ENCODE data around the gene HPSE2.

The HPSE2 gene

DNA sequence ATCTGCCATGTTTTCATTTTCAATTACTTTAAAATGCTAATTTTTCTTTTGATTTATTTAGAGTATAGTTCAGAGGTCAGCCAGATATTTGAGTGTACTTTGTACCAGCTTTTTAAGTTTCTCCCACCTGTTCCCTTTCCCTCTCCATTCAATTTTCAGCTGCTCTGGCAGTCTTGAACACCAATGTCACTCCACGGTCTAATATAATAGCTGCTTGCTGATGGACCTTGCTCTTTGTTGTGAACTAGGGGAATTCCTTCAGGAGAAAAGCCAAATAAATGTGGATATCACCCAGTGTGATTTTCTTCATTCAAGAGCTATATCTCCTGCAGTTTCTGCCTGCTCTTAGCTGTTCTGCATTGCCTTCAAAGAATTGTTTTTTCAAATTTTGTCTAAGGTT is 785.0 kb downstream of the HPSE2 start:
- no peak for DNase-seq

GRCh38 chr10:98449287-98449686 is 786.4 kb downstream of the HPSE2 start:
- no peak for DNase-seq

DNA sequence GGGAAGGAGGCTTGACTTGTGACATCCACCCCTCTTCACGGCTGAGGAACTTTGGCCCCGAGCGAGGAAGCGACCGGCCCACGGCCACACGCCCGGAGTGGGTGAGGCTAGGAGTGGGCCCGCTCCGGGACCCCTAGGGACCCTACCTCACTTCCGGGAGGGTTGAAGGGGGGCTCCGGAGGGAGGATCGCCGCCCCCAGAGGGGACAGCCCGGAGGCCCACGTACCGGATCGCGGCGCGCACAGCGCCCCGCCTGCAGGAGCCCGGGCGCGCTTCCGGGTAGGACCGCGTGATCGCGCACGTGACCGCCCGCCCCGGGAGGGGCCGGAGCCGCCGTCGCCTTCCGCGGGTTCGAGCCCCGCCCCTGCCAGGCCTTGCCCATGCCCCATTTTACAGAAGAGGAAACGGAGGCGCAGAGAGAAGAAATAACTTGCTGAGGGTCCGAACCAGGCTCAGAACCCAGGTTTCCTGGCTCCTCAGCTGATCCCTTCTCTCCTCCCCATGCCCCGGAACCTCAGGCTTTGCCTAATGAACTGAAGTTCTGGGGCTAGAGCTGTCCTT is 788.9 kb downstream of the HPSE2 start, which contains the start of gene HPS1:
HPS1 (minus strand) TSS at position 275 of the 561 bp plus-strand sequence. CDS start 3,695 bp downstream, outside the sequence.
- peak; percentile 0 for DNase-seq

DNA sequence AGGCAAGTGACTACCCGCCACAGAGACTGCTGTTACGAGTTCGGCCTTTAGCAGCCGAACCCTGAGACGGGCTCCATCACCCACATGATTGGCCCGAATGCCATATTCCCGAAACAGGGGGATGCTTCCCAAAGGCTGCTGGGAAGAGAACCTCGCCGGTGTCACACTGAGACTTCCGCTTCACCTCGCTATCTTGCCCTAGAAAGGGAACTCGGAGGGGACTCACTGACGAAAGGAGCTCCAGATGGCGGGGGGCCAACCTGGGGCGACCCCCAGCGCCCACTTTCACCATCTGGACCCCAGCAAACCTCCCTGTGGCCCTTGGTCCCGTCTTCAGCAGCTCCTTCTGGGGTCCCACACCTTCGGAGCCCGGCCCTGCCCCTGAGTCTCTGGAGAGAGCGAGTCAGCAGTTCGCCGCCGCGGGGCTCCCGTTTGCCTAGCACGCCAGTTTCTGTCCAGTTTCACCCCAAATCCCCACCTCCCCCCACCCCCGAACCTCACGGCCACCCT is 789.4 kb downstream of the HPSE2 start:
- DNase-seq = no peak

GRCh38 chr10:98445200-98445812 is 790.3 kb downstream of the HPSE2 start:
- DNase-seq = no peak

DNA sequence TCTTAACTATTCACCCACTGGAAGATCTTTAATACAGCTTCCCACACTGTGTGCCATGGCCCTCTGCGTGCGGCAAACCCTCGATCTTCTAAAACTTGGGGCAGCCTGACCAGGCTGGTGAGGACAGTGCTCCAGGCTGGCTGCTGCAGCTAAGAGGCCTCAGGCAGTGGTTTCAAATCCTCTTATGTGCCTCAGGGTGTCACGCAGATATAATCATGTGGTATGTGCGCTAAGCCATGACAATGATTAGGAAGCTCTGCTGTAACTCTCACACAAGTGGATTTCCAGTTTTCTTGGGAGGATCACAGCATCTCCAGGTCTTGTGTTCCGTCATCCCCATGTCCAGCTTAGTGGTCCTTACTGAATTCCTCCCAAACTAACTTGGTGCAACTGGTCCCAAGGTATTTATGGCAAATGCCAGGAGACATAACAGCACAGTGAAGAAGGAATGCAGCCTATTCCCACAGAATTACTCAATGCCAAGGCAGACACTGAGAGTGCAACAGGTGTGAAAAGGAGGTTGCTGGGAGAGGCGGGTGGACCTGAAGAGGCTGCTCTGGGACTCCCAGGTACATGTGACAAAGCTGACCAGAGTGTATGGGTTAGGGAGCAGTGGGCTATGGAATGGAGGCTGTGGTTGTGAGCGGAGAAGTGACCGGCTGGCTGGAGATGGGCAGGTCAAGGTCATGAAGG is 791.2 kb downstream of the HPSE2 start:
- DNase-seq = no peak

GRCh38 chr10:98438715-98439114 is 796.9 kb downstream of the HPSE2 start:
- DNase-seq = no peak

DNA sequence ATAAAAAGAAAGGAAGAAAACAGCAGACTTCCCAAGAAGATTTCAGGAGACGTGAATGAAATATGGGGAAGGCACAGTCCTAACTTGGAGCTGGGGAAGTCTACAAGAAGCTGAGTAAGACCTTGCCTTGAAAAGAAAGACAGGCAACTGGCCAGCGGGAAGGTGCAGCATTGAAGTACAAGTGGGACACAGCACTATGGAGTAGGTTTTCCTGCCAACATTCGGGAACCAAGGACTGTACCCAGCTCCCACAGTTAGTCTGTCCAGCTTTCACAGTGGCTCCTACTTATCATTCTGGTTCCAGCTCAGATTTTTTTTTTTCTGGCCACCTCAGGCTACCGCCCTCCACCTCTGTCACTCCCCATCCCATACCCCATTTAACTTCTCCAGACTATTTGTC is 798.9 kb downstream of the HPSE2 start:
- DNase-seq = no peak

GRCh38 chr10:98435178-98435577 is 800.5 kb downstream of the HPSE2 start:
- no peak for DNase-seq

GRCh38 chr10:98433881-98434732 is 801.5 kb downstream of the HPSE2 start:
- no peak for DNase-seq

DNA sequence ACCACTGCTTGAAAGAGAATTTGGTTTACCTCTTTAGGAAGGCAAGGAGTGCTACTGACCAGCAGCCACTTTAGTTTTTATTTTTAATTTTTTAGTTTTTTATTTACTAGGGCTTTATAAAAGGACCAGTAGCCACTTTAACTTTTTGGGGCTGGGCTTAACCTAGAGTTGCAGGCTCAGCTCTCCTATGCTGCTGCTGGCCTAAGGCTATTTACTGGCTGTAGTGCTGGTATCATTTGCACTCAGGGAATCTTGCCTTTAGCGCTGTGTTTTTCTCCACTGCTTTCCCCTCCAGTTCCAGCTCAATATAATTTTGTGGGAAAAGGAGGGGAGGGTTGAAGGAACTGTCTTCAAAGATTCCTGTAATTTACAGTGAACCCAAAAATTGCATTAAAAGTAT is 802.3 kb downstream of the HPSE2 start:
- no peak for DNase-seq

- no peak for DNase-seq
These were observed 803.3 kb downstream of the HPSE2 start for GRCh38 chr10:98432330-98432729.

DNA sequence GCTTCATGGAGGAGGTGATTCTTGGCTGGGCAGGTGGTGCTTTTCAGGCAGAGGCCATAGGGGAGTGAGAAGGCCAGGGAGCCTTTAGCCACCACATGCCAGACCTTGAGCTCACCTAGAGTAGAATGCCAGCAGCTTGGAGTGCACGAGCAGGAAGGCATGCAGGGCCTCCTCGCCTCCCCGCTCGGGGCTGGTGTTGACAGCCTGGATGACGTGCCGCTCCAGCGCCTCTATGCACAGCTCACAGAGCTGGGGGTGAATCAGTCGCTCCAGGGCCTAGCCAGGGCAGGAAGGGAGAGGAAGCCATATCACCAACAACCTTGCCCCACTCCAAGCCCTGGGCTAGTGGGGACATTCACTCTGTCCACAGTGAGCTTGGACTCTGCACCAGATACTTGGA is 804.6 kb downstream of the HPSE2 start:
- DNase-seq = no peak

DNA sequence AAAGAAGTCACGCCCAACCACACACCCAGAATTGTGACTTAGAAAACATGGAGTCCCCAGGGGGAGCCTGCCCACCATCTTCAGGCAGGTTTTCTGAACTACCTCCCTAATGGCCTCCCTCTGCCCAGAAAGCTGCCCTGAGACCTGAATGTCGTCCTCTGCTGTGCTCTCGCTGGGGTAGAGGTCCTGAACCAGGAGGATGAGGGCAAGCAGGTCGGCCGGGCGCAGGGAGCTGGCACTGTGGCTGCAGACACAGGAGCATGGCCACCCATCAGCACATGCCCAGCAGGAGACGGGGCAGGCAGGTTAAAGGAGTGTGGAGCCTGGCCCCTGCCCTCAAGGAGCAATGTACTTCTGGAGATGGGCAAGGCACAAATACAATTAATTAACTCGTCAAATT is 805.2 kb downstream of the HPSE2 start:
- DNase-seq = no peak

DNA sequence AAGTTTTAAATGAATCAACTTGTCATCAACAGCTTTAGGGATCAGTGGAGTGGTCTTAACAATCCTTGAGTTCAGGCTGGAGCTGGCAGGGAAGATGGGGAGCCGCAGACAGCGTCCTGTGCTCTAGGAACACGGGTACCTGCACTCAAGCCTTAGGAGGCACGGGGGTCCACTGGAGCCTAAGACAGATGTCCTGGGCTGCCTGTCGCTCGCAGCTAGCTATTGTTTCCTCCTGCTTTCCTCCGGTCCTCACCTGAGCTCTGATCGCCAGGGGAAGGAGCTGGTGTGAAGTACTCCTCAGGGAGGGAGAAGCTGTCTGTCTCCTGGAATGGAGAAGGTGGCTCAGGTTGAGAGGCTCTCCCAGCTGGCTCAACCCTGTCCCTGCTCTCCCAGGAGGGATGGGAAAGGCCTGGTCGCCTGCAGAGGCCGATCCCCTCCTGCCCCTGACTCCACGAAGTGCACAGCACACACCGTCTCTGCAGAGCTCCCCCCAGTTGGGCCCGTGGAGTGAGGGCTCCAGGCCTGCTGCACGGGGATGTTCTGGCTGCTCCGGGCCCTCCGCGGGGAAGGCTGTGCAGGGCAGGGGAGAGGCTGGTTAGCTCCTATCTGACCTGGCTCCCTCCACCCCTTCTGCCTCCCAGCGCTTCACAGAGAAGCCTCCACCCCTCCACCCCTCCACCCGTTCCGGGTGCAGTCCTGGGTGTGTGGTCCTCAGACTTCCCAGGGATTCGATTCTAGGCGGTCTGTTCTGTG is 806.2 kb downstream of the HPSE2 start:
- no peak for DNase-seq

- no peak for DNase-seq
These were observed 808.6 kb downstream of the HPSE2 start for GRCh38 chr10:98427011-98427515.

DNA sequence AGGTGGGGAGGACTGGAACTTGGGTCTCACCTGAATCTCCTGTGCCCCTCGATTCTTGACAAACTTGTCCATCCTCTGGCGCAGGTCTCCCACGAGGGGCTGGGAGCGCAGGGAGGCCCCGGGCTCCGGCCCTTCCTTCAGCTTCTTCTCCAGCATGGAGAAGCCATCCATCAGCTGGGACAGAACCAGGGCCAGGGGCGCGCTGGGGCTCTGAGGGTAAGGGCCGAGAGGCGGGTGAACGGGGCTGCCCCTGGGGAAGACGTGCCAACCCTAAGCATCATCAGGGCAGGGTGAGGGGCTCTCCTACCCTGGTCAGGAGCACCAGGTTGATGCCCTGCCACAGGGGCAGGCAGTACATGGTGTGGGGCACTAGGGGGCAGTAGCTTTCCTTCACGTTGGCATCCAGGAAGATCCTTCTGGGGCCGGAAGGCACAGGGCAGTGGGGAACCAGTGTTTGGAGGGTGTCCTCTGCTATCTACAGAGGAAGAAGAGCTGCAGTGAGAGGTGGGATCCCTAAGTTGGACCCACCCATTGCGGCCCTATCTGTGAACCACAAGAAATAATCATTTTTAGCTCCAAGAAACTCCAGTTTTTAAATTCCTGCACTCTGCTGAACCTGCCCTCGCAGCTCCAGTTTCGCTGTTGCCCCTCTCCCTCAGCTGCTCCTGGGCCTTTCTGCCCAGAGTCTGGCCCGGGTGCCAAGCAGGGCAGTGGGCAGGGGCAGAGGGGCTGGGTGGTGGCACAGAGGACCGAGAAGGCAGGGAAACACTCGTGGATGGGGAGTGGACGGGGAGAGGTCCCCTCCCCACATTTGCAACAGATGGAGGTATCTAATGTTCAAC is 809.9 kb downstream of the HPSE2 start:
- DNase-seq = no peak

DNA sequence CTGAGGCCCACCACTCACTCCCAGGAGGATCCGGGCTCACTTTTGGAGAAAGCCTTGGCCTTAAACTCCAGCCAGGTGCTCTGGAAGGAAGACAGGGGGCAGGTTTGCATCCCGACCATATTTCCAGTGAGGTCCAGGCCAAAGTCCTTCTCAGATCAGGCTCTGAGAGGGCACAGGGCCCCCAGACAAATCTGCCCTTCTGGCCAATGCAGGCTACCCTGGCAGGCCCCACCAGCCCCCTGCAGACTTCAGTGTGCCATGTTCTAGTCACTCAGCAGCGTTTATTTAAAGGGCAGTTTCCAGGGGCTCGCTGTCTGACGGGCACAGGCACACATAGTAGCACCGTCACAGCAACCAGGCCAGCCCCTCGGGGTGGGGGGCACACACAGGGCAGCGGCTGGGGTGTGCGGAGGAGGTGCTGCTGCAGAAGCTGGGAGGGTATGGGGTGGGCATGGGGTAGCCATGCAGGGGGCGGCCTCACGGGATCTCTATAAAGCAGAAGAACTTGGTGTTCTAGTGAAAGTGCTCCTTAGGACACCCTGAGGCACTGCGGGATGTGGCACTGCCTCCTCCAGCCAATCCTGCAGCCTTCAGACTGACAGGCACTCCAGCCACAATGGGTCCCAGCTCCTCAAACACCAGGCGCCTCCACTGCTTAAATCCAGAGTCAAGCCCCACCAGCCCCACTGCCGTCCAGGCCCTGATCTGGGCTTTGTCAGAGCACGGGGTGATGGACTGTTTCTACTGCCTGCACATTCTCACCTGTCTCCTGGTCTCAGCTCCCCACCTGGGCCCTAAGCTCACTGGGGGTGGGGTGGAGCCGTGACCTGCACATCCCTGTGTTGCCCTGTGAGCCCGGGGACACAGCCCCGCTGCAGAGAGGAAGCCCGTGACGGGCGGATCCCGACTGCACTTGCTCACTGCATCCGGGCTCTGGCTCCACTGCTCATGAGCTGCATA is 811.1 kb downstream of the HPSE2 start:
- no peak for DNase-seq

DNA sequence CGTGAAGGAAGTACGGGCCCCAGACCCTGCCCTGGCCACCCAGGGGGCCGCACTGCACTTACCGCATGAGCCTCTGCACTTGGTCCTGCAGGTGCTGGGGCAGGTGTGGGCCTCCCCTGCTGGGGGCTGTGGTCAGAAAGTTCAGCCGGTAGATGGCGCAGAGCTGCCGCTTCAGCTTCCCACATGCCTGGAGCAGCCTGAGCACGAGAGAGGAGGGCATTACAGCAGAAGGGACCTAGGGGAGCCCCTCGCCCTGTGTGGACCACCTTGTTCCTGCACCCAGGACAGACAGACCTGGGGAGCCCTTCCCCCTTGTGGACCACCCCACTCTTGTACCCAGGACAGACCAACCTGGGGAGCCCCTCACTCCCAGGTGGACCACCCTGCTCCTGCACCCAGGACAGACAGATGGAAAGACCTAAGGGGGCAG is 811.9 kb downstream of the HPSE2 start:
- DNase-seq = no peak

DNA sequence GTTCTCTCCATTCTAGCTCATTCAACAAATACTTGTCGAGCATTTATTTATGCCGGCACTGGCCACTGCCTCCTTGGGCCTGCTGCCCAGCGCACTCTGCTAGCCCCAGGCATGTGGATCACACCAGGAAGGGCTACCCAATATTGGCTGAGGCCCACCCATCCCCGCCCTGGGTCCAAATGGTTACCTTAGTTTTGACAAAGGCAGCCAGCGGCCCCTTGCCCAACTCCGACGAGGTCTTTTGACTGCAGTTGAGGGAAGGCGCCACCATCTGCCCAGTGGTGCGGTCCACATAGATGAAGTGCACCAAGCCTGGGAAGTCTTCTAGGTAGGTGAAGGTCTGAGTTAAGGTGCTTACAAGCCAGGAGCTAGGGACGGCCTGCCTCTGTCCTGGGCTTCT is 813.5 kb downstream of the HPSE2 start:
- no peak for DNase-seq
